HG03135 (cell line): ENCODE results near the gene MGMT.

Experiments used
- ATAC-seq: cut with Tn5 transposase; IDR thresholded peaks from one replicate; pipeline ENCODE4 v1.9.1; 2021; ENCODE audit warnings: mild to moderate bottlenecking, moderate library complexity; ENCODE audit not compliant: unreplicated experiment

The MGMT gene

GRCh38 chr10:129581827-129582411 lies 114.9 kb downstream of the MGMT start:
- no peak for ATAC-seq

- no peak for ATAC-seq
Observed at GRCh38 chr10:129583831-129584230, 116.8 kb downstream of the MGMT start.

- ATAC-seq: no peak
Observed at GRCh38 chr10:129586898-129587443, 119.9 kb downstream of the MGMT start.

GRCh38 chr10:129589546-129589945 lies 122.5 kb downstream of the MGMT start:
- ATAC-seq: no peak

- no peak for ATAC-seq
Observed at GRCh38 chr10:129593953-129594352, 126.9 kb downstream of the MGMT start.

GRCh38 chr10:129594811-129595210 lies 127.8 kb downstream of the MGMT start:
- ATAC-seq: no peak

- no peak for ATAC-seq
Observed at GRCh38 chr10:129598413-129598812, 131.4 kb downstream of the MGMT start.

GRCh38 chr10:129599160-129599559 lies 132.1 kb downstream of the MGMT start:
- ATAC-seq: no peak

- ATAC-seq: no peak
Observed at GRCh38 chr10:129601737-129602136, 134.7 kb downstream of the MGMT start.

GRCh38 chr10:129602938-129603535 lies 136.0 kb downstream of the MGMT start:
- ATAC-seq: no peak

- no peak for ATAC-seq
Observed at GRCh38 chr10:129604333-129605032, 137.4 kb downstream of the MGMT start.

GRCh38 chr10:129605266-129605985 lies 138.4 kb downstream of the MGMT start:
- no peak for ATAC-seq

- ATAC-seq: no peak
Observed at GRCh38 chr10:129605986-129606518, 139.0 kb downstream of the MGMT start.

GRCh38 chr10:129607607-129608109 lies 140.6 kb downstream of the MGMT start:
- ATAC-seq: no peak

- no peak for ATAC-seq
Observed at GRCh38 chr10:129608653-129609052, 141.6 kb downstream of the MGMT start.

GRCh38 chr10:129609551-129609950 lies 142.5 kb downstream of the MGMT start:
- no peak for ATAC-seq

- no peak for ATAC-seq
Observed at GRCh38 chr10:129612481-129613109, 145.6 kb downstream of the MGMT start.

- no peak for ATAC-seq
Observed at GRCh38 chr10:129613377-129613980, 146.4 kb downstream of the MGMT start.

- ATAC-seq: no peak
Observed at GRCh38 chr10:129614341-129614740, 147.3 kb downstream of the MGMT start.

GRCh38 chr10:129615381-129615780 lies 148.3 kb downstream of the MGMT start:
- ATAC-seq: no peak
